ENCODE results near the gene IL1R1.

IL1R1 gene

DNA sequence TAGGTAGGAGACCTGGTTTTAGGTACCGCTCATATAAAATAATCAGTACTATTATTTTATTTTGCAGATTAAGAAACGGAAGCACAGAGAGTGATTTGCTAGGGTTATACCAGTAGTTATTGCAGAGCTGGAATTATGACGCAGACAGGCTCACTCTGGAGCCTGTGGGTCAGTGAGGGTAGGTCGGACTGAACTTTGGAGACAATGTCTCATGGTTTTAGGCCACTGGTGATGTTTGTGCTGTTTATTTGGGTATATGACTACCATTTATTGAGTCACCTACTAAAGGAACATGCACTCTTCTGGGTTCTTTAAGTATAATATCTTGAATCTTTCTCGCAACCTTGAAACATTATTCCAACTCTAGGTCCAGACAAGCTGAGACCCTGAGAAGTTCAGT lies 33.5 kb upstream of the IL1R1 start:
- peaks cover 7 to 11% of the 10 kb centered on the region in 2 experiments for H3K4me1 ChIP-seq (ENCODE audit: control insufficient read depth in 1 of 2, insufficient read depth in 1 of 2, low read depth in 1 of 2, low read length in 1 of 2)
- H3K27ac ChIP-seq: no peak overlapping the region
- no peaks in the 10 kb centered on the region for H3K36me3 ChIP-seq
- TF ChIP-seq, protein P1, sequence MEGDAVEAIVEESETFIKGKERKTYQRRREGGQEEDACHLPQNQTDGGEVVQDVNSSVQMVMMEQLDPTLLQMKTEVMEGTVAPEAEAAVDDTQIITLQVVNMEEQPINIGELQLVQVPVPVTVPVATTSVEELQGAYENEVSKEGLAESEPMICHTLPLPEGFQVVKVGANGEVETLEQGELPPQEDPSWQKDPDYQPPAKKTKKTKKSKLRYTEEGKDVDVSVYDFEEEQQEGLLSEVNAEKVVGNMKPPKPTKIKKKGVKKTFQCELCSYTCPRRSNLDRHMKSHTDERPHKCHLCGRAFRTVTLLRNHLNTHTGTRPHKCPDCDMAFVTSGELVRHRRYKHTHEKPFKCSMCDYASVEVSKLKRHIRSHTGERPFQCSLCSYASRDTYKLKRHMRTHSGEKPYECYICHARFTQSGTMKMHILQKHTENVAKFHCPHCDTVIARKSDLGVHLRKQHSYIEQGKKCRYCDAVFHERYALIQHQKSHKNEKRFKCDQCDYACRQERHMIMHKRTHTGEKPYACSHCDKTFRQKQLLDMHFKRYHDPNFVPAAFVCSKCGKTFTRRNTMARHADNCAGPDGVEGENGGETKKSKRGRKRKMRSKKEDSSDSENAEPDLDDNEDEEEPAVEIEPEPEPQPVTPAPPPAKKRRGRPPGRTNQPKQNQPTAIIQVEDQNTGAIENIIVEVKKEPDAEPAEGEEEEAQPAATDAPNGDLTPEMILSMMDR (IDR thresholded peaks at IDR 0.05): no peak
- H3K27me3 ChIP-seq: no peaks in the 10 kb centered on the region
- H3K9me3 ChIP-seq: no peaks in the 10 kb centered on the region
- no peak overlapping the region for H3K4me3 ChIP-seq (ENCODE audit: low read depth in 1 of 2, low read length in 1 of 2)

DNA sequence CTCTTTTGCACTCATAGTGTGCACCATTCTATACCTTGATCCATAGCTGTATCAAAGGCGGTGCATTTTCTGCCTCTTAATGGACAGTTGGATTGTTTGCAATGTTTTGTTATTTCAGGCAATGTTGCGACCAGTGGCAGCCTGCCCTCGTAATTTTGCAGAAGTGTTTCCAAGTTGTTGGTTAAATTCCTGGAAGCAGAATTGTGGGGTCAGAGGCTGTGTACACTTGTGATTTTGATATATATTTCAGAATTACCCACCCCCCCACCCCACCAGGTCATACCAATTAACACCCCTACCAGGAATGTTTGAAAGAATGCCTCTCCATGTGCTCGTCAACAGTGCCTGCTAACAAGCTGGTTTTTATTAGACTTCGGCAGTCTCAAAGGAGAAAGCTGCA lies 32.4 kb upstream of the IL1R1 start:
- Histone ChIP-seq H3K27me3 (no peaks in the 10 kb centered on the region), H3K36me3 (no peaks in the 10 kb centered on the region), H3K4me1 (ENCODE audit: control insufficient read depth in 1 of 2, insufficient read depth in 1 of 2, low read depth in 1 of 2, low read length in 1 of 2) (peaks cover 5 to 6% of the 10 kb centered on the region in 2 experiments), H3K27ac (no peak overlapping the region), H3K4me3 (ENCODE audit: low read depth in 1 of 2, low read length in 1 of 2) (no peak overlapping the region), H3K9me3 (no peaks in the 10 kb centered on the region)
- TF ChIP-seq, protein P1 (IDR thresholded peaks at IDR 0.05): no peak

DNA sequence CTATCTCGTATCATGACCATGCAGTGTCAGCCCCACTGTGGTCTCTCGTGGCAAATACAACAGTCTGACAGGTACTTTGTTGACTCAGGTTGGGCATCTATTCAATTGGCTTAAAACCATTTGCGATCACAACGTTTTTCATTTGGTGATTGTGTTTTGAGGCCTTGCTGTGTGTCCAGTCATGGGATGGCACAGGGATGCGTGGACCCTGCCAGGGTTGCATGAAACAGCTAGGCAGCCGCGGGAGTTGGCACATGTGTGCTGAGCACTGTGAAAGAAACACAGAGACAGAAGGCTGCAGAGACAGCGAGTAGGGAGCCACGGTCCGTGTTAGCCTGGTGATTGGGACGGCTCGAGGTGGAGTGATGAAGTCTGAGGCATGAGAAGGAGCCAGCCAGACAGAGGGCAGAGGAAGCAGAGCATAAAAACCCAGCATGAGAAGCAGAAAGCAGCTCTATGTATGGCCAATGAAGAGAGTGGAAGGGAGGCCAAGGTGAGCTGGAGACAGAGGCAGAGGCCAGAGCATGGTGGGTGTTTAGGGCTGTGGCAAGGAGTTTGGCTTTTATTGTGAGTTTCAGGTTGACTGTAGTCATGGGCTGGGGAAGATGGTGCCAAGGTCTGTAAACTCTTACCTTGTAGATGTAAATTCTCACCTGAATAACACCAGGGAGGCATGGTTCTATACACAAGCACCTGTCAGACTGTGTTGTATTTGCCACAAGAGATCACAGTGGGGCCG lies 31.8 kb upstream of the IL1R1 start:
- no peak overlapping the region for H3K27ac ChIP-seq
- H3K27me3 ChIP-seq: no peaks in the 10 kb centered on the region
- no peaks in the 10 kb centered on the region for H3K36me3 ChIP-seq
- no peak overlapping the region for H3K4me3 ChIP-seq (ENCODE audit: low read depth in 1 of 2, low read length in 1 of 2)
- H3K9me3 ChIP-seq: no peaks in the 10 kb centered on the region
- peaks cover 8 to 12% of the 10 kb centered on the region in 2 experiments for H3K4me1 ChIP-seq (ENCODE audit: control insufficient read depth in 1 of 2, insufficient read depth in 1 of 2, low read depth in 1 of 2, low read length in 1 of 2)
- TF ChIP-seq, protein P1 (IDR thresholded peaks at IDR 0.05): no peak

DNA sequence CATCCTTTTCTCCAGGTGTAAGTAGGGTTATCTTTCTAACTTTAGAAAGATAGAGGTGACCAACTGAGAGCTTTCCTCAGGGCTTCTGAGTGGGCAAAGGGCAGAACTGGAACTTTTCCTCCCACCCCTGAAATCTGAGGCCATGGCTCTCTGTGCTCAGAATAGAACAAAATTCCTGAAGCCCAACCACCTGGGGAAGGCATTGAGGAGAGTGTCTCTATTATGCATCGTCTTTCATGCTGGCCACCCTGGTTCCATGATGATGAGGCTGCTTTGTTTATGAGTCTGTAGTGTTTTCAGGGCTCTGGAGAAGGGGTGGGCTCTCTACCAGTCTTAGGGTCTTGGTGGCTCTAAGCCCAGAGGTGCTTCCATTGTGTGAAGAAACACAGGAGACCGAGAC lies 30.7 kb upstream of the IL1R1 start:
- Histone ChIP-seq H3K4me1 (ENCODE audit: control insufficient read depth in 1 of 2, insufficient read depth in 1 of 2, low read depth in 1 of 2, low read length in 1 of 2) (peaks cover 17 to 22% of the 10 kb centered on the region in 2 experiments), H3K27ac (no peak overlapping the region), H3K27me3 (no peaks in the 10 kb centered on the region), H3K36me3 (no peaks in the 10 kb centered on the region), H3K9me3 (no peaks in the 10 kb centered on the region), H3K4me3 (ENCODE audit: low read depth in 1 of 2, low read length in 1 of 2) (no peak overlapping the region)
- TF ChIP-seq, protein P1 (IDR thresholded peaks at IDR 0.05): no peak

DNA sequence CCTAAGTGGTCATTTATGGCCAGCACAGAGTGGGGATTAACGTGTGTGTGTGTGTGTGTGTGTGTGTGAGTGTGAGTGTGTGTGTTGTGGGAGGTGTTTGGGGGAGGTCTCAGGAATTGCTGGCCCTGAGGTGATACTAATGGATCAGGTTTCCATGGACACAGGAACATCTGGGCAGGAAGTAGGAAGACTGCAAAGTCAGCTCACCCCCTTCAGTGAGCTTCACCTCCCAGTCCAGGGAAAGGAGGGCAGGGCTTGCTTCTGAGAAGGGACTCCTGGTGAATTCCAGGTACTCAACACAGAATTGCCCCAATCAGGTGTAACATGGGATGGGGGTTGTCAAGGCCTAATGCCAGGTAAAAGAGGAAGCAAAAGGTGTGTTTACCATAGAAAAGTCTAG lies 30.3 kb upstream of the IL1R1 start:
- Histone ChIP-seq H3K4me1 (ENCODE audit: control insufficient read depth in 1 of 2, insufficient read depth in 1 of 2, low read depth in 1 of 2, low read length in 1 of 2) (peaks cover 20 to 24% of the 10 kb centered on the region in 2 experiments), H3K27ac (no peak overlapping the region), H3K27me3 (no peaks in the 10 kb centered on the region), H3K9me3 (no peaks in the 10 kb centered on the region), H3K36me3 (no peaks in the 10 kb centered on the region), H3K4me3 (ENCODE audit: low read depth in 1 of 2, low read length in 1 of 2) (no peak overlapping the region)
- TF ChIP-seq, protein P1 (IDR thresholded peaks at IDR 0.05): no peak

Measured in neutrophil (primary cell).